SK-N-MC (cell line): ENCODE data around the gene LOXL1.

ENCODE experiments used
- EZH2 ChIP-seq: fragments of 200-600 bp; sonication (generic); IDR thresholded peaks from one replicate; pipeline ENCODE4 v1.6.1; 2017; ENCODE audit warnings: antibody characterized with exemption
- POLR2AphosphoS5 ChIP-seq: IDR thresholded peaks from 2 replicates; pipeline ENCODE4 v1.6.1; 2012; ENCODE audit warnings: mild to moderate bottlenecking, low read depth, low read length, borderline replicate concordance

DNA sequence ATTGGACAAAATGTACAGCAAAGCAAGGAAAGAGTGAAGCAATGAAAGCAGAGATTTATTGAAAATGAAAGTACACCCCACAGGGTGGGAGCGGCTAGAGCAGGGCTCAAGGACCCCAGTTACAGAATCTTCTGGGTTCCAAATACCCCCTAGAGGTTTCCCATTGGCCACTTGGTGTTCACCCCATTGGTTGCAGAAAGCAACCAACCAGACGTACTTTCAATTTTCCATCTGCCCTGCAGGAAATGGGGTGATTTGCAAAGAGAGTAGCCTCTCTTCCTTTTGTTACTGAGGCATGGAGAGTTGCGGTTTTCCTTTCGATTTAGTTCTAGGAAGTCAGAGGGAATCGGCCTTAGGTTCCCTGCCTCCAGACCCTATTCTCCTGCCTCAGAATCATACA lies 70.7 kb downstream of the LOXL1 start:
- TF ChIP-seq POLR2AphosphoS5 (no peak), EZH2 (no peak)
